ENCODE measurements around the gene EME1.

EME1 gene

GRCh38 chr17:50339381-50339780 lies 33.6 kb upstream of the EME1 start:
- Mint-ChIP-seq H3K4me1 (peaks cover 2% of the 10 kb centered on the region), H3K9me3 (peaks cover 19% of the 10 kb centered on the region), H3K27ac (no peak overlapping the region), H3K4me3 (no peak overlapping the region), H3K27me3 (ENCODE audit: low read depth) (no peaks in the 10 kb centered on the region), H3K36me3 (ENCODE audit: low read depth) (no peaks in the 10 kb centered on the region)
- no peak for TF ChIP-seq CTCF (IDR thresholded peaks at IDR 0.05; ENCODE audit: unreplicated experiment in 3 of 3)

GRCh38 chr17:50344731-50345365 lies 28.2 kb upstream of the EME1 start:
- TF ChIP-seq CTCF (IDR thresholded peaks at IDR 0.05; ENCODE audit: unreplicated experiment in 3 of 3): no peak
- peak overlapping the region; percentile 82 to 90 (median 87) for H3K4me3 Mint-ChIP-seq
- peaks cover 8% of the 10 kb centered on the region for H3K9me3 Mint-ChIP-seq
- peaks cover 30% of the 10 kb centered on the region for H3K4me1 Mint-ChIP-seq
- no peaks in the 10 kb centered on the region for H3K36me3 Mint-ChIP-seq (ENCODE audit: low read depth)
- H3K27ac Mint-ChIP-seq: peak overlapping the region in 1 of 3 experiments; percentile 75
- peaks cover 3% of the 10 kb centered on the region for H3K27me3 Mint-ChIP-seq (ENCODE audit: low read depth)

DNA sequence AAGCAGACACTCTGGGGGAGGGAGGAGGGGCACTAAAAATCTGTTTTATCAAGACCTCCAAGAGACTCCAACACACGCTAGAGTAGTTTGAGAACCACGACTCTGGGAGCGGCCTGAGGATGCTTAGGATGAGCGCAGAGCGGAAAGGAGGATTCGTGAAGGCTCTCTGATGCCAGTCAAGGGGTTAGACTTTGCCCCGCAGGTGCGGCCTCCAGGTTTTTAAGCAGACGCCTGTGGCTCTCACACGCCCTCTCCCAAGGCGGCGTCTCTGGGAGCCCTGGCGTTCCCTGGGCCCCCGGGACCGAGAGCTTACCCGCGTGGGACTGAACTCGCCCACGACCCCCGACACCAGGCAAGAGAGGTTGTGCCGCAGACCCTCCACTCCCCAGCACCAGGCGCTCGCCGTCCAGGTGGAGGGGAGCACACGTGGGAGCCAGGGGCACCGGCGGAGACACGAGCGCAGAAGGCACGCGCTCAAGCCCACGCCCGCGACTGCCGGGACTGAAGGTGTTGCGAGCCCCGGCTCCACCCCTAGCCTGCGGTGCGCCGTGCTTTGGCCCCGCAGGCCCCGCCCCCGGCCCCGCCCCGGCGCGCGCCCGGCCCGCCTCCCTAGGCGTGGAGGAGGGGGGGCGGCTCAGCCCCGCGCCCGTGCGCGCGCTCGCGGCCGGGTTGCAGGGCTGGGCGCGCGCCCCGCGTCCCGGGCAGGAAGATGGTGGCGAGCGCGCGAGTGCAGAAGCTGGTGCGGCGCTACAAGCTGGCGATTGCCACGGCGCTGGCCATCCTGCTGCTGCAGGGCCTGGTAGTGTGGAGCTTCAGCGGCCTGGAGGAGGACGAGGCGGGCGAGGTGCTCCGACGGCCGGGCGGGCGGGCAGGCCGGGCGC lies 27.4 kb upstream of the EME1 start, which contains the start of gene XYLT2:
Gene XYLT2 (plus strand): TSS at position 695 of the 881 bp plus-strand sequence. CDS start 15 bp downstream, at position 710.
- peaks cover 30% of the 10 kb centered on the region for H3K4me1 Mint-ChIP-seq
- no peaks in the 10 kb centered on the region for H3K36me3 Mint-ChIP-seq (ENCODE audit: low read depth)
- peaks cover 3% of the 10 kb centered on the region for H3K27me3 Mint-ChIP-seq (ENCODE audit: low read depth)

DNA sequence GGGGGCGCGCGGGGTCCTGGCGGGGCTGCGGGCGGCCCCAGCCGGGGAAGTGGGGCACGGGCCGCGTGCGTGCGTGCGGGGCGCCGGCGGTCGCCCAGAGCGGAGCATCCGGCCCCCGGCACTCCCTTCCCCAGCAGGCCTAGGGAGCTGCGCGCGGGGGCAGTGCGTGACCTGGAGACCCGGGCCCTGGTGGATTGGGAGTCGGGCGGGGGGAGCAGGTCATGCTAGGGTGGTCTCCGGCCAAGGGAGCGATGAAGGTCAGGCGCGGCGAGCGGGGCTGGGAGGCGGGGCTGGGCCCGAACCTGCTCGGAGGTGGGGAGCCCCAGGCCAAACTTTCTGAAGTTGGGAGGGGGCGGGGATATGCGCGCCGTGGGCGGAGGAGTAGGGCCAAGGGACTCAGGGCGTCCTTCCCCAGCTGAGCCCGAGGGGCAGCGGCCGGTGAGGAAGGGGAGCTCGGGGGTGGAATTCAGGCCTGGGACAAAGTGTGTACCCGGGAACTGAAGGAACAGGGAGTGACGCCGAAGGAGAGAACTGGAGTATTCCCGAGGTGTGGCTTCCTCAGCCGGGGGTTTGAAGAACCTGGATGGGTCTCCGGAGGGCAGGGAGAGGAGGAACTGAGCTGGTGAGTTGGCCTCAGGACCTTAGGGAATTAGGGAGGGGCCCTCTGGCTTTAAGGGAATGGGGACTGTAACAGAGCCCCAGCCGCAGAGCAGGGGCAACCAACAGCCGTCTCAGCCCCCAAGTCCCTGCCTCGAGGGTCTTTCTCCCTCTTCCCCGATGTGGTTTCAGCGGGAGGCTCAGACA lies 26.5 kb upstream of the EME1 start:
- Mint-ChIP-seq H3K4me3 (peak overlapping the region; percentile 95 to 96 (median 96)), H3K27ac (peak overlapping the region; percentile 45 to 90 (median 74)), H3K9me3 (no peaks in the 10 kb centered on the region)

More for the DNA sequence above, 27.4 kb upstream of the EME1 start, which contains the start of gene XYLT2:
- TF ChIP-seq CTCF (IDR thresholded peaks at IDR 0.05; ENCODE audit: unreplicated experiment in 3 of 3): no peak
- Mint-ChIP-seq H3K4me3 (peak within 1 kb of the TSS; percentile 95 to 96 (median 96)), H3K27ac (peak within 1 kb of the TSS; percentile 45 to 90 (median 75)), H3K9me3 (peaks cover 4% of the 10 kb centered on the region)

More for the DNA sequence above, 26.5 kb upstream of the EME1 start:
- H3K4me1 Mint-ChIP-seq: peaks cover 30% of the 10 kb centered on the region
- no peak for TF ChIP-seq CTCF (IDR thresholded peaks at IDR 0.05; ENCODE audit: unreplicated experiment in 3 of 3)
- H3K36me3 Mint-ChIP-seq (ENCODE audit: low read depth): peaks cover under 1% of the 10 kb centered on the region
- peaks cover 3% of the 10 kb centered on the region for H3K27me3 Mint-ChIP-seq (ENCODE audit: low read depth)

All from nephron (organoid).